T1000 (cell line): Measurements from ENCODE around the gene CACNA1D.
"Not testable (repeated sequence)": the region's sequence is repeated elsewhere in the genome, so short reads cannot be mapped to it uniquely, and the experiment has no call there.

ENCODE experiments used
- DNase-seq: peaks from one replicate; lab custom pipeline; 2025; ENCODE audit warnings: mixed read lengths; lab: John Stamatoyannopoulos, UW

Gene CACNA1D

DNA sequence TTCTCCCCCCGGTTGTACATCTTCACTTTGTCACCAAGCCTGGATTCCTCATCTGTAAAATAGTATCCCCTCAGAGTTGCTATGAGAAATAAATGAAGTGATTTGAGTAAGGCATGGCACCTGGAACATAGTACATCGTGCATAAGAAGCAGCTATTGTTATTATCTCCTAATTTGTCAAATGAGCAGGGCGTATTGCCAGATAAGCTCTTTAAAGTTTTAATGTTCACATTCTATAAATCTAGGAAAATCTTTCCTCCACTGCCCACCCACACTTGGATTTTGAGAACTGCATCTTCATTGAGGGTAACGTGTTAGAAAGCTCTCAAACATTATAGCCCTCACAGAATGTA lies 32.3 kb downstream of the CACNA1D start:
- no peak for DNase-seq

DNA sequence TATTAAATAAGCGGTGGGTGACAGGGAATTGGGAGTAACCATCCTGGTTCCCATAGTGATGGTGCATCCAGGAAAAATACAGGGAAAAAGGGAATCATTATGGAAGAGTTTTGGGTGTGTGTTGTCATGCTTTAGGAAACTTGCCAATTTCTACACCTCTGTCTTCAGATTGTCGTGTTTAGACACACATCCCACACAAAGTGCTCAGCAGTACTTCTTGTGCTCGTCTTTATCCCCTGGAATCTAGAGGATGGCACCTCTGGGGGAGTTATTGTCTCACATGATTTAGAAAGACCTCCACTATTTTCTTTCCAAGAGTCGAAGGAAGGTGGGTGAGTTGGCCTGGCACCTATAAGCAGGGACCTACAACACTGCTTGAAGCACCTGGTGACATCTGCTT lies 35.8 kb downstream of the CACNA1D start:
- DNase-seq: no peak

DNA sequence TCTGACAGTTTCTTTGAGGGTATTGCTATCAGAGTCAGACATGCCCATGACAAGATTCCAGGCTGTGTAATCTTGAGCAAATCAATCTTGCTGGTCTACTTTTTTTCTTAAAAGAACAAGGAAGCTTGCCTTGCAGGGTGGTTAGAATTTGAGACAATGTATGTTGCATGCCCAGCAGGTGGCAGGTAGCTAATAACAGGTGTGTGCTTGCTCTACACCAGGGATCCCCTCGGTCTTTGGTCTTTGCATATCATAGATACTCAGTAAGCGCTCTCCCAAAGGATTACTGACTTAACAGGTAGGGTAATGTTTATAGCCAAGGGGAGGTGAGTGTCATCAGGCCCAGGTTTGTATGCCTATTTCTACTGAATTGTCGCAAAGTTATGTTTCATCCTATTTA lies 37.3 kb downstream of the CACNA1D start:
- no peak for DNase-seq

DNA sequence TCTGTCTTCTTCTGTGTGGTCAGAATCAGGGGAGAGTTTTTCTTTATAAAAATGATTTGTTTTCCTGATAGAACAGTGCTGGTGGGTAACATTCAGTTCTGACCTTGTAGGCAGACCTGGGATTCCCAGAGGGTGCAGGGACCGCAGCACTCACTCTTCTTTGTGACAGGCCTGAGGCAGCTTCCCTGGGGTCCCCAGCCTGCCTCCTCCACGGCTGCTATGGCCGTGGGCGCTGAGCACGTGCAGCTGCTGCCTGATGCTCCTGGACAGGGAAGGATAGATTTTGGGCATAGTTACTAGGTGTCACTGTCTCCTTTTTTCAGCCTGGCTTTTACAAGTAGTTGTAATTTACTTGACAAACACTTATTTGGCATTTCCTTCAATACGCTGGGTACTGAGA lies 39.1 kb downstream of the CACNA1D start:
- no peak for DNase-seq

DNA sequence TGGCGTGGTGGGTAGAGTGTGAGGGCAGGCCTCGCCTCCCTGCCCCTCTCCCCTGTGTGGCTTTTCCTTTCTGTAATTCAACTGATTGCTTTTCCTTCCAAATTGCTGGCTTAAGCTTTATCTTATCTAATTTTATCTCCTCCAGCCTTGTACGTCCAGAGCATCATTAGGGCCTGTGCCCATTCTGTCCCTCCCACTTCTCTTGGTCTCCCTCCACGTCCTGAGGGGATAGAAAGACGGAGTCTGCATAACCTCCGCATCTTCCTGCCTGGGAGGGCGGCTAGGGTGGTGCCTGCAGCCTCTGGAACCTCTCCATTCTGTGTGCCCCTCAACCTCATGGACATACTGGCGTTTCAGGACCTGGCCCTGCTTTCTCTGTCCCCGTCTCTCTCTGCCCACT lies 39.8 kb downstream of the CACNA1D start:
- DNase-seq: no peak

DNA sequence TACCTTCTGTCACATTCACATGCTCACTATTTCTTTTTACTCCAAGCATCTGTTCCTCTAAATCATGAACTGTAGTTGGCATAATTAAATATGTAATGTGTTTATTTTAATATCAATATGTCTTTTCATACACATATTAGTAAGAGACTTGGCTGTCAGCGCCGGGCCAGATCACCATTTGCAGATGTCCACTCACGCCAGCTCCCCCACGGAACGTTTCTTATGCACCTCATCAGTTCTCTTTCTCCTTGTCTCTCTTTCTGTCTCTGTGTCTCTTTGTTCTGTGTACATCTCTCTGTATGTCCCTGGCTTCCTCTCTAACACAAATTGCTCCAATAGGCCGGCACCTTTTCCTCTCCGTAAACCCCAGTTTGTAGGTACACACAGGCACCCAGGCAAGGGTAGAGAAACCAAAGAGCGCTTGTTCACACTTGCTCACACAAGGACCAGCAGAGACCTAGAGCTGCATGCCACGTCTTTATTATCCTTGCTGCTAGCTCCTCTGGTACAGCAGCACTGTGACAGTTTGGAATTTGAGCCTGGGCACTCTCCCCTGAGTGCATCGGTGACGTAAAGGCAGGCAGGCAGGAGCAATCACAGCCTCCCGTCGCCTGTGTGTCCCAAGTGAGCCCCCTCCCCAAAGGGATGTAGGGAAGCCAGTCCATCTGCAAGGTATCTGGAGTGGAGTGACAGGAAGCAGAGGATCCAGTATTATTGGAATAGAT lies 40.4 kb downstream of the CACNA1D start:
- no peak for DNase-seq

DNA sequence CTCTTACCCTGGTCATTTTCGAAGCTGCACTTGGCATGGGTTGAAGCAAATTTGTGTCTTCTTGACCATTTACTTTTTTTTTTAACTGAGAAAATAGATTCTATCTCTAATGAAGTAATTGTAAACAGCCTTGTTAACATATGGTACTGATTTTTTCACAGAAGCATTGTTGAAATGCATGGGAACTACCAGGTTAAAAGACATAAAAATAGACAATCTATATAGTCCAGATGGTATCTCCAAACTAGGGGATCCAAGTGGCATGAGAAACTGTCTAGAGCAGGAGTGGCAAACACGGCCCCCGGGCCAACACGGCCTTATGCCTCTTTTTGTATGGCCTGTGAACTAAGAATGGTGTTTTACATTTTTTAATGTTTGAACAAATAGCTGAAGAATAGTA lies 41.9 kb downstream of the CACNA1D start:
- DNase-seq: no peak

DNA sequence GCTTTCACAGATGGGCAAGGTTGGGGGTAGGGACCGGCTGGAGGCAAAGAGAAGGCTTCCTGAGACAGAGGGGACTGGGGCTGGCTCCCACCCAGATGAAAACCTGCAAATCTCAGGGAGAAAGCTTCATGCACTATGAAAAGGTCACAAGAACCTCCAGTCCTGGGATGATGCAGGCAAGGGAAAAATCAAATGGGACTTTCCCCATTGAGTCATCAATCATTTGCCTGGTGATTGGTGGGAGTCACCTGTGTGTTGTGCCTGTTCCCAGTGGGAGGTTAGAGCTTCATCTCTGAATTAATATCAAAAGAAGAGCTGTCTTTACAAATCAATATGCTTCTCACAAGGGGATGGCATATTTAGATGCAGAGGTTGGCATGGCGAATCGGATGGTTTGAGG lies 49.9 kb downstream of the CACNA1D start:
- no peak for DNase-seq

DNA sequence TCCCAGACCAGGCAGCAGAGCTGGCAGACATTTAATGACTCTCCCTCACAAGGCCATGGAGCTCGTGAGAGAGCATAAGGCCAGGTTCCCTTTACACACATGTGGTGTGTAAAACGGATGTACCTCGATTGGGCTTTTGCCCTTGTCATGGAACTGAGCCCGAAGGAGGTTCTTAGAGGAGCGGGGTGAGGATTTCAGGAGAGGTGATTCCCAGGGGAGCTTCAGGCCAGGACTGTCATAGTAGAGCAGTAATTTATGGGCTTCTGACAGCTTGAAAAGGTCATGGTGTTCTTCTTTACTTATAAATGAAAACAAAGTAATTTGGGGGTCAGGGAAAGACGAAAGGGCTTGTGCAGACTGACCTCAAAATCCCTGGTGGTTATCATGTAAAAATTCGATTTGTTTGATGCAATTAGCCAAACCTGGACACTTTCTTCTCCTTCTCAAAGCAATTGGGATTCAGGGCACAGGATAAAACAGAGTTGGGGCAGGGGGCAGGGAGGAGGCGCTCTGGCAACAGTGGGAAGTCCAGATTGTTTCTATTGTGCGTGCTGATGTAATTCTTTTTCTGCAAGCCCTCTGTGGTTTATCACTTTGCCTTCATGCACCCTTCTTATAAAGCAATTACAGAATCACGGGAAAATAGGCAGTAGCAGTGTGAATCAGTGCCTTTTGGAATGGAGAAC lies 51.0 kb downstream of the CACNA1D start:
- no peak for DNase-seq

DNA sequence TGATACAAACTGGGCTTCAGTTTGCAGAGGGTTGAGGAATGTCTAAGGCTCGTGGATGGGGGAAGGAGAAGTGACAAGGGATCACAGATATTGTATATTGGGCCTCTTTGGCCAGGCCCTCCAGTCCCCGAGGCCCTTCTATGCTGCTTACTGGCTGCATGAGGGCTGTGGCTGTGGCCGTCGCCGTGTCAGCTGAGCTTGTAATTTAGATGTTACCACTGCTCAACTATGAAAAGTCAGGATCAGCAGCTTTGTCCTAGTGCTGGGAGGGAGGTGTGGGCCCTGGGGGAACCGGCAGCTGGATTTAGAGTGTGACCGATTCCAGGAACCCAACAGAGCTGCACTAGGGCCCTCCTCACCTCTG lies 51.6 kb downstream of the CACNA1D start:
- DNase-seq: no peak

DNA sequence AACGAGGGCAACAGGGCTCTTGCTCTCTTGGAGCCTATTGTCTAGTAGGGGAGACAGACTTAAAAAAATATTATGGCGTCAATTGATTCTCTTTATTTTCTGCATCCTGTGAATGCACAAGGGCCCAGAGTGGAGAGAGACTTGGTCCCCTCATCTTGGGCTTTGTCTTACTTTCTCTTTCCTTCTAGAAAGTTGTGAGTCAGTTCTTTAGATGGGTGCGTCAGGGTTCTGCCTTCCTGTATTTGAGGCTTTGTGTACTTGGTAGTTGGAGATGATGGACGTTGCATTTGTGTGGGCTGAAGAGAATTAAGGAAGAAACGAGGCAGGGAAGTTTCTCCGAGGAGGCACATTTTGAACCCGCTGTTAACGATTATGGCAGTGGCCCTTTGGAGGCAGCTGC lies 52.9 kb downstream of the CACNA1D start:
- DNase-seq: no peak

DNA sequence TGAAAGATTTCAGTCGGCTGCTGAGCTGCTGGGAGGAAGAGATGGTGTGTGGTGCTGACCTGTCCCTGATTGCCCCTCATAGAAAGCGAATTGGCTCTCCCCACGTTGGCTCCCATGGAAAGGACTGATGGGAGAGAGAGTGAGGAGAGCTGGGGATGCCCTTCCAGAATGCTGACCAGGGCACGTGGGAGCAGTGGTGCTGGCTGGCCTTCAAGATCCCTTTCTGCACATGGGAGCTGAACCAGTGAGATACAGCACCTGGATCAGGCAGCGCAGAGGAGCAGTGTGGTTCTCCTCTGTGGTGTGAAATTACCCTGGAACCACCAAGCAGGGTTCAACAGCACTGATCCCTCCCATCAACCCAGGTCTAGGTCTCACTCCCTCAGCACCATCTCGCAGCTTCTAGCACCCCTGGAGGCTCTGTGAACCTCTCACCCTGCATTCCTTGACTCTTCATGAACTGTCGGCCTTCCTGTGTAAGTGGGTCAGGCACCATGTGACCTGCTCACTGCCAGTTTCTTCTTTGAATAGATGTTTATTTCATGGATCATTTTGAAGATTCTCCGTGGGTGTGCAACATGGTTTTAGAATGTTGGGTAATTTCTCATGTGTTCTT lies 55.7 kb downstream of the CACNA1D start:
- DNase-seq: no peak

DNA sequence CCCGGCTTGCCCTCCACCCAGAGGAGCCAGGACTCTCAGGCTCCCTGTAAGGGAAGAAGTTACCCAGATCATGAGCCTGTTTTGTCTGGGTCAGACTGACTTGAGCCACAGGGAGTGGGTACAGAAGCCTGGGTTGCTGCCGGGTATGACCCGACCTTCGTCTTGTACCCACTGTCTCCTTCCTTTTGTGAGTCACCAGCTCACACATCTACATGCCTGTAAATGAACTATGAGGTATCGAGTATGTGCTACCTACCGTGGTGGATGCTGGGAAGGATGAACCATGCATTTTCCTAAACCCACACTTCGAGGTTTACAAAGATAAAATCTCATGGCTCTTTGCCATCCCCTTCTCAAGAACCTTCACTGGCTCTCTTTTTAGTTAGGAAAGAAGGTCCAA lies 56.9 kb downstream of the CACNA1D start:
- no peak for DNase-seq

DNA sequence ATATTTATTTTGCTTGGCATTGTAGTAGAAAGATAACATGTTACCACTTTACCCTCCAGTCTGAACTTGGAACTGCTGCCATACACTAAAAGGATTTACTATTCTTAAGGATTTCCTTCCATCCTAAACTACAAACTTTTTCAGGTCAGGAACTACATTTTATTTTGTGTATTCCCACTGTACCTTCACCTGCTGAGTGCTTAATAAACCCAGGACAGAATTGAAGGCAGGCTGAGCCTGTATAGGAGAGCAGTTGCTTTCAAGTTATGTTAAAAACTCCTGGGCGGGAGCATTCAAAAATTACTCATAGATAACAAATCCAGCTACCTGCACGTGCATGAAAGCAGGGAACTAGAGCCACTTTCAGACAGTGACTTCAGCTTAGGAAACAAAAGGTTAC lies 58.3 kb downstream of the CACNA1D start:
- DNase-seq: no peak

DNA sequence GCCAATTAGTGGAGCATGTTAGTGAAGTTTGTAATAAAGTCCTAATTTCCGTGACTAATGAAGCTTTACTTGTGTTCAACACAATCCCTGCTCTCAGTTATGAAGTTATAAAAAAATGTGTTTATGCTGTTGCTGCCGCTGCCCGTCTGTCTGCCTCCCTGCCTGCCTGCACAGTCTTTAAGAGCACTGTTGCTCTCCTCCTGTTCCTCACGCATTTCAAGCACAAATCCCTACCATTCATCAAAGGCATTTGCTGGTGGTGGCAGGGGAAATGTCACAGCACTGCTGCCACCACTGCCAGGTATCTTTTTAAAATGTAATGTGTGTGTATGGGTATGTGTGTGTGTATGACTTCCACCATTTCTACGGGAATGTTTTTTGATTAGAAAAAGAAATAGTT lies 58.8 kb downstream of the CACNA1D start:
- DNase-seq: no peak

DNA sequence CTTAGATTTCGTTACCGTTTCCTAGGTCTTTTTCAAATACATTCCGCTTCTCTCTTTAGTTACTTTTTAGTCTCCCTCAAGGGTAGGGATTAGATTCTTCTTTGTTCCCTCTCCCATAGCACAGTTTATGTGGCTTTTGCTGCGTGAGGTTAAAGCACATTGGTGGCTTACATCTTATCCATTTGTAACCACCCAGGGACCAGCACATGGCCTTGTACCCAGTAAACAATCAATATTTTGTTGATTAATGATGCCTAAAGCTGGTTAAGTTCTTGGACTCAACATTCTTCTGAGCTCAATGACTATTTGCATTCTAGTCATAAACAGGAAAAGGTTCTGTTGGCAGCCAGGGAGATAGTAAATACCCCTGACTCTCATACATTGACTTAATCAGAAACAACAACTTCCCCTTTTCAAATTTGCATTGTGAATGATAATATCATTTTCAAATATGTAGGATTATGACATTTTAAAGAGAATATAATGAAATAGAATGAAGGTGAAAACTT lies 60.2 kb downstream of the CACNA1D start:
- DNase-seq: no peak

DNA sequence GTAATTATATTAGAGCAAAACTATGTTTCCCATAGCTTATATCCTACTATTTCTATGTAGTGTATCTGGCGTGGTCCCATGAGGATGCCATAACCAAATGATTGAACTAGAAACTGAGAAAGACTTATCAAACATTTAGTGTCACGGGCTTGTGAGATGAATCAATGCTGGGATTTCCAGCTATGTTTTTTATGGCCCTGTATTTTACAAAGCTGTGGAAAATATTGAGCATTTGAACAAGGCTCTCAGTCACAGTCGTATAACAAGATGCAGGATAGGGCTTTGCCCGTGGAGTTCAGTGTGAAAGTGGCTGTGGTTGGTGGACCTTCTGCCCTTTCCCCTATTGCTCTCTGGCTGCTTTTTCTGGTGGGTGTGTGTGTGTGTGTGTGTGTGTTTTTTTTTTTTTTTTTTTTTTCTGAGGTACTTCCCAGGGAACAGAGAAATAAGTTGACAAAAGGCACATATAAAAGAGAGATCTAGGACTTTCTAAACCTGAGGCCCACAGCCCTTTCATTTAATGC lies 60.7 kb downstream of the CACNA1D start:
- no peak for DNase-seq

DNA sequence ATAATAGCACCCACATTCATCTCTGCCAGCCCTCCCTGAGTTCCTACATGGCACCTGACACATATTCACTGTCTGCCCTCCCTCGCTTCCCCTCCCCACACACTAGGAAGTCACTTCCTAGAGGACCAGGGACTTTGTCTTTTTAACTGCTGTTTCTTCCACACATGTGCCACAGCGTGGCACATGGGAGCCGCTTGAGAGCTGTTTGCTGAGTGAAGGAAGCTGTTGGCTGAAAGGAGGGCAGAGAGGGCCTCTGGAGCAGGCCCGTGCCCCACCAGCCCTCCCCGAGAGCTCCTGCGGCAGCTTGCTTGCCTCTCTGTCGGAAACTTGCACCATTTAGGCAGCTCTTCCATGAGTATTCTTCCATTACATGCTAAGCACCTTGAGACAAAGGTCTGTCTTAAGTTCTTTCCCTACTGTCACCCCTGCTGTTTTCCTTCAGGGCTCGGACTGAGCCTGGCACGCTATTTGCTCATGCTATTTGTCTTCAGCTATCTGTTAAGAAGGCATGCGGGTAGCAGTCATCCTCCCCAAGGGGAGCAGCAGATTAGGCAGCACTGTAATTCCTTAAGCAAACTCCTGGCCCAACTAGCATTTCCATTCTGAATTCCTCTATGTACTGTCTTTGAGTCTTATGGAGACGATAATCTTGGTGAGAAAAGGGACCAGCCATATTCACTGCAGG lies 72.2 kb downstream of the CACNA1D start:
- no peak for DNase-seq

DNA sequence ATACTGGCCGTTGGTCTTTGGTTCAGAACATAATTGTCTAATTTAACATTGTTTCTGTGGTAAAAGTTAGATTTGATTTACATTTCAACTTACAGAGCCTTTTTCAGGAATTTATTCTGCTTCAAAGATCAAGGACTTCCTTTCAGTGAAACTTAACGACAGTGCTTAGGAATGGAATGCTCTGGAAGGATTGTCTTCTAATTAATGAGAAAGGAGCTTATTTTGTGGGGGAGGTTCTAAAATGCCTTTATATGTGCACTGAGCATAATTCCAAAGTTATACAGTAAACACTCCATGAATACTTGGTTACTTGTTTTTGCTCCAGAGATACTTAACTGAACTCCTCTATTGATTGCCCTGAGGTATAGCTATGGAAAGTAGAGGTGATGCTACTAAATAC lies 75.7 kb downstream of the CACNA1D start:
- no peak for DNase-seq

DNA sequence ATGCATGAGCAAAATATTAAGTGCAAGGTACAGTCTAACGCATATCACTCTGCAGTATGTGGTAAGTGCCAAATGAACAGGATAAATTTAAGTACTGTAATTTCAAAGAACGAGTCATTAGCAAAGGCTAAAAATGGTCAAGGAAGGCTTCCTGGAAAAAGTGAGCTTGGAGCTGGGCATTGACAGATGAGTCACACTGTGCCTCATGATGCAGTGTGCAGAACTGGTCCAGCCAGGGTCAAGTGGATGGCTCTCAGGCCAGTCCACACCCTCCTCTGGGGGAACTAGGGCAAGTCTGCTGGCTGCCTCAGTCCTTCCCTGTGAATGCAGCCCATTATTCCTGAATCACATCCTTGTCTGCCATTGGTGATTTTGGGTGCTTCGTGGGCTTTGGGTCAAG lies 76.3 kb downstream of the CACNA1D start:
- no peak for DNase-seq

DNA sequence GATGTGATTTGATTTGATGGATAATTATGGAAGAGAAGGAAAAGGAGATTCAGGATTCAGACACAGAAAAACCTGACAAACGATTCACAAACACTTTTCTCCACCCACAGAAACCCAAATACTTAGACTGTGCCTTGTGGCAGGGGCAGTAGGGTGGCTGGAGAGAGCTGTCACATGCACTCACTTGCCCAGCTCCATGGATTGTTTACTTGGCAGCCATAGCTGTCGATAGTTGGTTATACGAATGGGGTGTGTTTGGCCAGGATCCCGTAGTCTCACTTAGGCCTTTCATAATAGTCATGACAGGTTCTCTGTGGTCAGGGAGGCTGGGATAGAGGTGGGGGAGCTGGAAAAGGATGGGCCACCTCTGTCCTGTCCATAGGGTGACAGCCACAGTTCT lies 76.9 kb downstream of the CACNA1D start:
- DNase-seq: no peak

DNA sequence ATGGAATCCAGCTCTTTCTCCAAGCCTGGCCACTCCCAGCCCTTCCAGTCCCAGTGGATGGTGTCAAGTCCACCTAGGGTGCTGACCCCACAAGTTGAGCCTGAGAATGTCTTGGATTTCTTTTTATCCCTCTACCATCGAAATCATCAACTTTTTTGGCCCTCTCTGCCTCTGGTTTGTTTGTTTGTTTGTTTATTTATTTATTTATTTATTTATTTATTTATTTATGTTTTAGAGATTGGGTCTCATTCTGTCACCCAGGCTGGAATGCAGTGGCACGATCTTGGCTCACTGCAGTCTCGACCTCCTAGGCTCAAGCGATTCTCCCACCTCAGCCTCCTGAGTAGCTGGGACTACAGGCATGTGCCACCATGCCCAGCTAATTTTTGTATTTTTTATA lies 77.8 kb downstream of the CACNA1D start:
- DNase-seq: not testable (repeated sequence)

DNA sequence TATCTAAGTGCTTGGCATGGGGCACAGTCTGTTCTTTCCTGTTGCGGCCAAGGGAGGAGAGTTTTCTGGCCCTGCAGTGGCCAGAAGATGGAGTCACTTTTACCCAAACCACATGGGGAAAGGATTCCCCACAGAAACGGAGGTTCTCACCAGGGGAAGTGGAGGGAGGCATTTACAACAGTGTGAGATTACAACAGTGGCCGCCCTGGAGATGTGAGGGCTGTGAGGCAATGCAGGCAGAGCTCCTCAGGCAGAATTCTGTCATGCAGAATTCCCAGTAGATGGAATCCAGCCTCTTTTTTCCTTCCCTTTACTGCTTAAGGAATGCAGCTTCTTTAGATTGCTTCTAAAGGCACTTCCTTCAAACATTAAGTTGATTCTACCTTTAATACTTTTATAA lies 83.1 kb downstream of the CACNA1D start:
- no peak for DNase-seq
